ENCODE results near the gene C17orf100. TPM values are rescaled to one million over a fixed set of nuclear protein-coding genes. Genes with fewer than 3 reads are reported as not detected.

Gene C17orf100
- total and polyA plus RNA-seq, 2 of the 13 experiments (the other 11 are each of a cell fraction or from before 2014, with no cell fraction given), result 3.6 to 8.7 TPM

DNA sequence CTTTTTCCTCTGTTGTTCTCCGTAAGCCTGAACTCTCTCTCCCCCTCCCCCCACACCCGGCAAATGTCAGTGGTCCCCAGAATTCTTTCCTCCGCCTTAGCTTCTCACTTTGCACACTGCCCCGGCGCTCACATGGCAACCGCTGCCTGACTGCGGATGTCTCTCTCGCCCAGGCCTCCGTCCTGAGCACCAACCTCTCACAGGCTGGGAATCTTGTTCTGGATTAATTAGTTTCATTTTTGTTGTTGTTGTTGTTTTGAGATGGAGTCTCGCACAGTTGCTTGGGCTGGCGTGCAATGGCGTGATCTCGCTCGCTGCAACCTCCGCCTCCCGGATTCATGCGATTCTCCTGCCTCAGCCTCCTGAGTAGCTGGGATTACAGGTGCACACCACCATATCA, 16.7 kb downstream of the C17orf100 start:
- H3K79me2 ChIP-seq (ENCODE audit: insufficient read depth, low read length), result no peaks in the 10 kb centered on the region
- intact Hi-C loops (cut with micrococcal nuclease; ENCODE audit: unreplicated experiment), result no loop called here
- H3K27ac ChIP-seq (ENCODE audit: extremely low read length, insufficient read depth, low read length), result no peak overlapping the region
- no peaks in the 10 kb centered on the region for H4K20me1 ChIP-seq (ENCODE audit: insufficient read depth, low read length)
- H3K36me3 ChIP-seq (replicated peaks in 1 of 2; ENCODE audit: control insufficient read depth in 1 of 2, insufficient read depth in 2 of 2, low read length in 2 of 2), result no peaks in the 10 kb centered on the region
- H3K9ac ChIP-seq (ENCODE audit: insufficient read depth, low read depth, low read length), result no peak overlapping the region
- no peak overlapping the region for H3K4me2 ChIP-seq (ENCODE audit: low read depth, low read length)
- FAIRE-seq (no peak), ATAC-seq (no peak), DNase-seq (ENCODE audit: low spot score) (no peak)
- no peaks in the 10 kb centered on the region for H3K9me3 ChIP-seq (ENCODE audit: low read length)
- in situ Hi-C loops (cut with HindIII; ENCODE audit: extremely low pct_ligation_motif_present, low pct_unique_long_range_greater_than_20kb), result loop anchor here (5.0 to 10.0 kb wide), 3 partner anchors 44 to 347 kb away; partner anchors contain the start of genes RNASEK, SLC13A5 and TEKT1
- H3K4me1 ChIP-seq (ENCODE audit: insufficient read depth, low read length), result peaks cover 51% of the 10 kb centered on the region
- POLR2A ChIA-PET, result interaction anchor here (3.8 to 4.3 kb wide), 2 partner anchors 33 to 44 kb away, joined by 29 to 33 read pairs; partner anchors contain the start of gene SLC13A5
- no TSS peak for BruUV-seq (replicated peaks)
- no peak overlapping the region for H2AFZ ChIP-seq (ENCODE audit: low read length)
- 95% methylated on average over 17 of the region's 17 CpGs for WGBS (ENCODE audit: low lambda C conversion rate)
- TF ChIP-seq NFYC (CRISPR knock-in tag; IDR thresholded peaks at IDR 0.05) (no peak), POLR2A (IDR thresholded peaks at IDR 0.05; ENCODE audit: insufficient read depth in 1 of 2, low read depth in 2 of 2, low read length in 2 of 2) (no peak), ATF7 (IDR thresholded peaks at IDR 0.05) (no peak), ATF7 (CRISPR knock-in tag; IDR thresholded peaks at IDR 0.05) (no peak), ZNF615 (CRISPR knock-in tag; IDR thresholded peaks at IDR 0.05; ENCODE audit: borderline replicate concordance) (no peak), XRCC5 (optimal IDR thresholded peaks at IDR 0.05; ENCODE audit: low read length) (no peak), KLF11 (CRISPR knock-in tag; IDR thresholded peaks at IDR 0.05) (no peak), ZNF883 (CRISPR knock-in tag; IDR thresholded peaks at IDR 0.05; ENCODE audit: not compliant biosample characterization) (no peak), HMG20A (CRISPR knock-in tag; IDR thresholded peaks at IDR 0.05; ENCODE audit: borderline replicate concordance) (no peak), ZNF7 (CRISPR knock-in tag; IDR thresholded peaks at IDR 0.05) (no peak), TEAD3 (CRISPR knock-in tag; optimal IDR thresholded peaks at IDR 0.05; ENCODE audit: borderline replicate concordance) (no peak), ZNF431 (CRISPR knock-in tag; IDR thresholded peaks at IDR 0.05; ENCODE audit: borderline replicate concordance, low read depth) (no peak), E2F1 (CRISPR knock-in tag; IDR thresholded peaks at IDR 0.05) (no peak)
- TF ChIP-seq, protein P1, sequence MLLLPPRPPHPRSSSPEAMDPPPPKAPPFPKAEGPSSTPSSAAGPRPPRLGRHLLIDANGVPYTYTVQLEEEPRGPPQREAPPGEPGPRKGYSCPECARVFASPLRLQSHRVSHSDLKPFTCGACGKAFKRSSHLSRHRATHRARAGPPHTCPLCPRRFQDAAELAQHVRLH (CRISPR knock-in tag; IDR thresholded peaks at IDR 0.05; ENCODE audit: borderline replicate concordance, low read depth), result no peak
- TF ChIP-seq, protein P2, sequence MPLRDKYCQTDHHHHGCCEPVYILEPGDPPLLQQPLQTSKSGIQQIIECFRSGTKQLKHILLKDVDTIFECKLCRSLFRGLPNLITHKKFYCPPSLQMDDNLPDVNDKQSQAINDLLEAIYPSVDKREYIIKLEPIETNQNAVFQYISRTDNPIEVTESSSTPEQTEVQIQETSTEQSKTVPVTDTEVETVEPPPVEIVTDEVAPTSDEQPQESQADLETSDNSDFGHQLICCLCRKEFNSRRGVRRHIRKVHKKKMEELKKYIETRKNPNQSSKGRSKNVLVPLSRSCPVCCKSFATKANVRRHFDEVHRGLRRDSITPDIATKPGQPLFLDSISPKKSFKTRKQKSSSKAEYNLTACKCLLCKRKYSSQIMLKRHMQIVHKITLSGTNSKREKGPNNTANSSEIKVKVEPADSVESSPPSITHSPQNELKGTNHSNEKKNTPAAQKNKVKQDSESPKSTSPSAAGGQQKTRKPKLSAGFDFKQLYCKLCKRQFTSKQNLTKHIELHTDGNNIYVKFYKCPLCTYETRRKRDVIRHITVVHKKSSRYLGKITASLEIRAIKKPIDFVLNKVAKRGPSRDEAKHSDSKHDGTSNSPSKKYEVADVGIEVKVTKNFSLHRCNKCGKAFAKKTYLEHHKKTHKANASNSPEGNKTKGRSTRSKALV (CRISPR knock-in tag; IDR thresholded peaks at IDR 0.05), result no peak
- CTCF ChIA-PET (ENCODE audit: low intra/inter-chr PET ratio, low total read pairs), result interaction anchor here (1.2 kb wide), 1 partner anchor 45 kb away, joined by 4 read pairs; the partner anchor contains the start of gene SLC13A5
- no peak overlapping the region for H3K4me3 ChIP-seq (replicated peaks in 1 of 3; ENCODE audit: insufficient read depth in 1 of 3, low read depth in 2 of 3, low read length in 3 of 3)
- H3K27me3 ChIP-seq (ENCODE audit: control insufficient read depth in 1 of 2, insufficient read depth in 2 of 2, low read length in 2 of 2), result no peaks in the 10 kb centered on the region
